Measurements from ENCODE around the gene MAF.

The MAF gene

DNA sequence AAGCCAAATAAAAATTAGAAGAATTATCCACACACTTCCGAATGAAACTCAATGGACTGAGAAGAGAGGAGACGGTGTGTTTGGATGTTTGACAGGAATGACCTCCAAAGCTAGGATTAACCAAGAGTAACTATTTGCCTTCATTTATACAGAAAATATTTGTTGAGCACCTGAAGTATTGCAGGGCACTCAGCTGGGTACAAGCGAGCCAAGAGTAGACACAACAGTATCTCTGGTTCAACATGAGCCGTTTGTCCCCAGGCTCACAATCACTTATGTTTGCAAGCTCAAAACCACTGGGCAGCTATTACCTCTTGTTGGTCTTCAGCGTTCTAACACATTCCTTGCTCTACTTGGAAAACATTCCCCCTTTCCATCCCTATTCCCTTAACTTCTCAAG lies 38.8 kb downstream of the MAF start:
- TF ChIP-seq, protein P1, sequence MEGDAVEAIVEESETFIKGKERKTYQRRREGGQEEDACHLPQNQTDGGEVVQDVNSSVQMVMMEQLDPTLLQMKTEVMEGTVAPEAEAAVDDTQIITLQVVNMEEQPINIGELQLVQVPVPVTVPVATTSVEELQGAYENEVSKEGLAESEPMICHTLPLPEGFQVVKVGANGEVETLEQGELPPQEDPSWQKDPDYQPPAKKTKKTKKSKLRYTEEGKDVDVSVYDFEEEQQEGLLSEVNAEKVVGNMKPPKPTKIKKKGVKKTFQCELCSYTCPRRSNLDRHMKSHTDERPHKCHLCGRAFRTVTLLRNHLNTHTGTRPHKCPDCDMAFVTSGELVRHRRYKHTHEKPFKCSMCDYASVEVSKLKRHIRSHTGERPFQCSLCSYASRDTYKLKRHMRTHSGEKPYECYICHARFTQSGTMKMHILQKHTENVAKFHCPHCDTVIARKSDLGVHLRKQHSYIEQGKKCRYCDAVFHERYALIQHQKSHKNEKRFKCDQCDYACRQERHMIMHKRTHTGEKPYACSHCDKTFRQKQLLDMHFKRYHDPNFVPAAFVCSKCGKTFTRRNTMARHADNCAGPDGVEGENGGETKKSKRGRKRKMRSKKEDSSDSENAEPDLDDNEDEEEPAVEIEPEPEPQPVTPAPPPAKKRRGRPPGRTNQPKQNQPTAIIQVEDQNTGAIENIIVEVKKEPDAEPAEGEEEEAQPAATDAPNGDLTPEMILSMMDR (IDR thresholded peaks at IDR 0.05; ENCODE audit: low read depth, low read length, missing control alignments), result no peak
- in situ Hi-C loops (cut with HindIII; ENCODE audit: low pct_ligation_motif_present, low sequenced_read_pairs), result no loop called here
- no peaks in the 10 kb centered on the region for H3K27me3 ChIP-seq (replicated peaks)

DNA sequence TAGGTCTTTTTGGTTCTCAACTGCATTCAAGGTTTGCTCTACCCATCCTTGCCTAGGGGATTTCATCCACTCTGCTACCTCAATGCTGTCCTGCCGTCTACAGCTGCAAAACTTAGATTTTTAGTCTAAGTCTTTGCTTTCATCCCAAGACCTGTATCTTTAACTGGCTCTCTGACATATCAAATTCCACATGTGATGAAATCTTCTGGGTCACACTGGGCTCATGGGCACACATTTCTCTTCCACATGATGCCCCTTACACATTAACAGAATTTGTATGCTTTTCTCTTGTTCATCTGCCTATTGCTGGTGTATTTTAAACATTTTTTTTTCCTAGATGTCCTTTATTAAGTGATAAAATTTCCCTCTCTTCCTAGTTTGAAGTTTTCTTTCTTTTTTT lies 39.6 kb downstream of the MAF start:
- in situ Hi-C loops (cut with HindIII; ENCODE audit: low pct_ligation_motif_present, low sequenced_read_pairs), result no loop called here
- Histone ChIP-seq H3K36me3 (replicated peaks) (no peaks in the 10 kb centered on the region), H3K27me3 (replicated peaks) (no peaks in the 10 kb centered on the region), H3K4me3 (ENCODE audit: low read depth, low read length) (no peak overlapping the region), H3K27ac (no peak overlapping the region)
- no peak for DNase-seq
- TF ChIP-seq, protein P1 (IDR thresholded peaks at IDR 0.05; ENCODE audit: low read depth, low read length, missing control alignments), result no peak

More for the DNA sequence above, 38.8 kb downstream of the MAF start:
- no peak overlapping the region for H3K4me3 ChIP-seq (ENCODE audit: low read depth, low read length)
- H3K36me3 ChIP-seq (replicated peaks), result no peaks in the 10 kb centered on the region
- DNase-seq, result no peak
- no peak overlapping the region for H3K27ac ChIP-seq

DNA sequence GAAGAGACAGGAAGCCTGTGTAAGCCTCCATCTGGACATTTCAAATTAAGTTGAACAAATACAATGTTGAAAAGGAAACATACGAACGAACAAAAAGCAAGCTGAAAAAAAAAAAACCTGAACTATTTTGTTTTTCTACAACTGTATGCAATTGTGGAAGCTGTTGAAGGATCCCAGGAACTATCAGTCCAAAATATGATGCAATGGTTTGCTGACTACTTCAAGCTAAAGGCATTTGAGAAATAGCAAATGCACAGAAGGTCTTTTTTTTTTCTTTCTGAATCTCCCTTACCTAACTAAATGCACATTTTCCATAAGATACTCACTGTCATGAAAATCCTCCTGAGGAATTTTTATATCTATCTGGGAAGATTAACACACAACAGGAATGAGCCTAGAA lies 40.2 kb downstream of the MAF start:
- Histone ChIP-seq H3K4me3 (ENCODE audit: low read depth, low read length) (no peak overlapping the region), H3K27ac (no peak overlapping the region), H3K36me3 (replicated peaks) (no peaks in the 10 kb centered on the region), H3K27me3 (replicated peaks) (no peaks in the 10 kb centered on the region)
- in situ Hi-C loops (cut with HindIII; ENCODE audit: low pct_ligation_motif_present, low sequenced_read_pairs), result no loop called here
- no peak for DNase-seq
- TF ChIP-seq, protein P1 (IDR thresholded peaks at IDR 0.05; ENCODE audit: low read depth, low read length, missing control alignments), result no peak

DNA sequence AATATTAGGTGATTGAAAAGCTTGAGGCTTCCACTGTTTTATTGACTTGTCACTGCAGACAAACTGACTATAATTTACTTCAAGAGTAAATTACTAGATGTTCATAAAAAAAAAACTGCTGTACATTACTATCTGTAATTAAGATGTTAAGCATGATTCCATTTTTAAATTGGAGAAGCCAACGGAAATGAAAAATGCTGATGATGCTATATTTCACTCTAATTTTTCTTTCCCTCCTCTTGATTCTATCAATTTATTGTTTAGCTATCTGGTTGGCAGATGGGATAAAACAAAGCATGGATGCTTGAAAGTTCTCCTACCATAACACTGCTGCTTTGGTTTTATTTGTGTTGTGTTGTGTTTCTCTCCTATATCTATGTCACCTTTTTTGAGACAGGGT lies 41.0 kb downstream of the MAF start:
- H3K27me3 ChIP-seq (replicated peaks), result no peaks in the 10 kb centered on the region
- in situ Hi-C loops (cut with HindIII; ENCODE audit: low pct_ligation_motif_present, low sequenced_read_pairs), result no loop called here
- no peaks in the 10 kb centered on the region for H3K36me3 ChIP-seq (replicated peaks)
- DNase-seq, result no peak
- no peak overlapping the region for H3K27ac ChIP-seq
- TF ChIP-seq, protein P1 (IDR thresholded peaks at IDR 0.05; ENCODE audit: low read depth, low read length, missing control alignments), result no peak
- H3K4me3 ChIP-seq (ENCODE audit: low read depth, low read length), result no peak overlapping the region

DNA sequence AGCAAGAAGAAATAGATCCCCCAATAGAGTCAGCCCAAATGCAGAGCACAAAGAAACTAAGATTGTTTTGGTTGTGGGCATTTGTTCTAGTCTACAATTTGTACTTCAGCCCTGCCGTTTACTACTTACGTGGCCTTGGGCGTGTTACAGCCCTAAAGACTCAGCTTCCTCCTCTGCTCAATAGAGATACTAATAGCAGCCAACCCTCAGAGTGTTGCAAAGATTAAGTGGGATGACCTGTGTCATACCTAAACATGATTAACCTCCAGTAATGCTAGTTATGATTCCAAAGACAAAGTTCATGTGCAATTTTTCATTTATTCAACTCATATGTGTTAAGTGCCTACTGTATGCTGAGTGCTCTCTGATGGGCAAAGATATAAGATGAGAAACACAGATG lies 43.1 kb downstream of the MAF start:
- Histone ChIP-seq H3K27ac (no peak overlapping the region), H3K27me3 (replicated peaks) (no peaks in the 10 kb centered on the region), H3K36me3 (replicated peaks) (no peaks in the 10 kb centered on the region), H3K4me3 (ENCODE audit: low read depth, low read length) (no peak overlapping the region)
- no peak for DNase-seq
- TF ChIP-seq, protein P1 (IDR thresholded peaks at IDR 0.05; ENCODE audit: low read depth, low read length, missing control alignments), result no peak
- in situ Hi-C loops (cut with HindIII; ENCODE audit: low pct_ligation_motif_present, low sequenced_read_pairs), result no loop called here

DNA sequence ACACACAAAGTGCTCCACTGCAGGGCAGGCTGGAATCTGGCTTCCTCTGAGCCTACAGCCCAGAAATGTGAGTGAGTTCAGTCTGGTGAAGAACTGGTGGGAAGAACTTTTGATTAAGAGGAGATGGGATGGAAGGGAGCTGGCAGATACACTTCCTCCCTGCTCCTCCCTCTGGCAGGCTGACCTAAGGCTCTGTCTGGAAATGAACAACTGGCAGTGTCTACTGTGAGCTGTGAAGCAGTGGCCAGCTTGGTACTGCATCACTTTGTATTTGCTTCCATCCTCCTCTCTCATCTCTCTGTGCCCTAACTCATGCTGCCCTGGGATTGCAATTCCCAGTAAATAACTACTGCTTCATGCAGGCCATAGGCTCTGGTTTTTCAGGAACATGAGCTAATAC lies 45.6 kb downstream of the MAF start:
- no peak for DNase-seq
- H3K27ac ChIP-seq, result no peak overlapping the region
- in situ Hi-C loops (cut with HindIII; ENCODE audit: low pct_ligation_motif_present, low sequenced_read_pairs), result no loop called here
- TF ChIP-seq, protein P1 (IDR thresholded peaks at IDR 0.05; ENCODE audit: low read depth, low read length, missing control alignments), result no peak
- no peaks in the 10 kb centered on the region for H3K36me3 ChIP-seq (replicated peaks)
- H3K27me3 ChIP-seq (replicated peaks), result no peaks in the 10 kb centered on the region
- H3K4me3 ChIP-seq (ENCODE audit: low read depth, low read length), result no peak overlapping the region

Data from brain microvascular endothelial cell (primary cell).